ENCODE data around the gene SLC19A1.
"Not testable (repeated sequence)": the region's sequence is repeated elsewhere in the genome, so short reads cannot be mapped to it uniquely, and the experiment has no call there.

SLC19A1 gene

DNA sequence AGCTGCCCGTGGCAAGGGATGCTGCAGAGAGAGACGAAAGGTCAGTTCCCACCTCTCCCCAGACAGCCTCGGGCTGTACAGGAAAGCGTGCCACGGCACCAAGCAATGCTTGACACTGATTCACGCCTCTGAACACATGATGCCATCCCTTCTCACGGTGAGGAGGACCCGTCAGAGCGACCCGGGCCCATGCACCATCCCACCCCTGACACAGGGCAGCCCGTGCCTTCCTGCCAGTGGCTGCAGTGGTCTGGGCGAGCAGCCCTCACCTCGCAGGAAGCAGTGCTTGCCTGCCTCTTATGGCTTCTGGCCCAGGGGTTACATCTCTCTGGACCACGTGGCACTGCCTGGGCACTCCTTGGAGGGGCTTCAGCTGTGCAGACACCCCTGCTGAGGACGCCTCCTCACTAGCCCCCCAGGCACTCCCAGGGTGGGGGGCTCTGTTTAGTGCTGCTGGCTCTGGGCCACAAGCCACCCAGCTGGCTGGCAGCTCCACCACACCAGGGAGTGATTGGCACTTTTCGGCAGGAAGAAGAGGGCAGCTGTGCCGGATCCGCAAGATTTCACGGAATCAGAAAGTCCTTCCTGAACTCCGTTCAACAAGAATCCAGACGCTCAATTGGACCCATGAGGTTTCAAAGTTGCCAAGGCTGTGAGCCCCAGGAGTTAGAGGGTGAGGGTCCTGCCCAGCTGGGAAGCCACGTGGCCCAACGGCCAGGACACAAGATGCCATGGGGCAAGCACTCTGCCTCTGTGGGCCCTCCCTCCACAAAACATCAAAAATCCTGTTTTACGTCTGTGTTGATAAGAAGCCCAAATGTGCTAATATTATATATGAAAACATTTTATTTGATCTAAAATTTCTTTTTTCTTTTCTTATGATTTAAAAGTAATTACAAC, 34.8 kb upstream of the SLC19A1 start:
- DNase-seq = no peak

DNA sequence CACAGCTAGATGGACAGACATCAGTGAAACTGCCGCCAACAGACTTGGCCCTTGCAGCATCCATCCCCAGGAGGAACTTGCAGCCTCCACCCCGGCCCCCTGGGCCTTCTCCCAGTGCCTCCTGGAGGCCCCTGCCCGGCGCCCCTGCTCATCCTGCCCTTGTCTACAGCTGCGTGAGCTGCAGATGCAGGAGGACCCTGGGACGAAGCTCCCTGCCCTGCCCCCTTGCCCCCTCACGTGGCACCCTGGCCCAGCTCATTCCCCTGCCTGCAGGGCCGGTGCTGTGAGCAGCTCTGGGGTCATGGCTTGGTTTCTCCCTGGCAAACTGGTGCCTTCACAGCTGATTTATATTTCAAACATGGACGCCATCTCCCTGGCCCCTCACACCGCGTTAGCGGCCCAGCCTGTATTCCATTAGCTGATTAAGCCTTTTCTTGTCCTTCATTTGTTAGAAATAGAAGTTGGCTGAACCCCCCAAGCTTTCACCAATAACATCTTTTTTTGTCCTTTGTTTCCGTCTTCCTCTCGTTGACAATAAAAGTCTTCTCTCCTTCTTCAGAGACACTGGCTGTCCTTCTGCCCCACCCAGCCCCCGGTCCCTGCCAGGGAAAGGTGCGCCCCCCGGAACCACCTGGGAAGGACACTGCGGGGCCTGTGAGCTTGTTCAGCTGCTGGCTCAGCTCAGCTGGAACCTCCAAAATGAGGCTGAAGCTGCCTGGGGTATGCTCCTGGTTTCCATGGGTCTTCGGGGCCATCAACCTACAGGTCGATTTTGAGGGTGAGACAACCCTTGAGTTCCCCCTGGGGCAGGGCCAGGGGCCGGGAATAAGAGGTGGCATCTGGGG, 34.0 kb upstream of the SLC19A1 start:
- no peak for DNase-seq

DNA sequence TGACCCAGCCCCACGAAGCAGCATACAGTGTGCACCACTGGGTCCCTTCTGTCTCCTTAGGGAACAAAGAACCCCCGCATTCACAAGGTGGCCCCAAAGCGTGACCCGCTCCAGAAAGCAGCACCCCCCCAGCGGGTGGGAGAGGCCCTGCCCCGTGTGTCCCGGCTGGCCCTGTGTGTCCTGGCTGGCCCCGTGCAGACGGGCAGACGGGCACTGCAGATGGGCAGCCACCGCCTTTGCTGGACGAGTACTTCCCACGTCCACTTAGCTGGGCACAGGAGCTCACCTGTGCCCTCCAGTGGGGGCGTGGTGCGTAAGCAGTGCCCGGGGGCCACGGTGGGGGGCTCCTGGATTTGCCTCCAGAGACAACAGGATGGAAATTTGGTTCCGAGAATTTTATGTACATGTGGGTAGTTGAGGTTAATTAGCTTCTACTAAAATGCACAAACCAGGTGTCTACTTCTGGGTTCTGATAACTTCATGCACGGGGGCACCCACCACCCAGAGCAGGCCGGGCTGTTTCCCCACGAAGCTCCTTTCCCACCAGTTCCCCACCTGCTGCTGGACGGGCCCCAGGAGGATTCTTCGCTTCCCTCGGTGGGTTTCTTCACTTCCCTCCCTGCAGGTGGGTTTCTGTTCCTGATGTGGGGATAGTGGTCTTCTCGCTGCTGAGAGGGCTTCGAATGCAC, 33.2 kb upstream of the SLC19A1 start:
- DNase-seq = no peak

DNA sequence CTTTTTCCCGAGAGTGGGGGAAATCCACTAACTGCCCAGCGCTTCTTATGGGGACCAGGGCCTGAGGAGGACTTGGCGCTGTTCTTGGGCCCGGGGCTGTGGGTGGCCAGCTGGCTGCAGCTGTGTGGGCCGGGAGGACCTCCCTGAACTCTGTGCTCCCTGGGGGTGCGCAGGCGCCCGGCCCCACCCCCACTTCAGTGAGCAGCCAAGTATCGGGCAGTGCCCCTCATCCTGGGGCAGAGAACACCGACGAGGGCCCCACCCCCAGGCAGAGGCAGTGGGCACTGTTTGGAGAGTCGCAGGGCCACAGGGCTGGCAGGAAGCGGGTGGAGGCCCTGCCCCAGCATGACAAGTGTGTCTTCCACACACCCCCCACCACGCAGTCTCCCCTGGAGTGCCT, 32.5 kb upstream of the SLC19A1 start:
- no peak for DNase-seq

DNA sequence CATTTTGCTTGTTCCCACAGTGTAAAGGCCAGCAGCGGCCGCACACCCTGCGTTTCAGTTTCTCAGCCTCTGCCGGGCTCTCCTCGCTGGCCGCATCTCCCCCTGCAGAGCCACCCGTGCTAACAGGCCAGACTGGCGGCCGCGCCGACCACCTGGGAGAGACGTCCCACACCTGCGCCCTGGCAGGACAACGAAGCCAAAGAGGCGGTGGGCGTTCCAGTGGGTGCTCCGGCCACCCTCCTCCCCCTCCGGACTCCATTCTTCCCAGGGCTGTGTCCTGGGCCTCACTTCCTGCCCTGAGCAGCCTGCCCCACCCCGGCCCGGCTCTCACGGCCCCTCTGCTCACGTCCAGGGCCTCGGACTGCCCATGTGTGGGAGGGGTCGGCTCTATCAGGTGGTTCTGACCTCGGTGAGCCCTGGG, 31.9 kb upstream of the SLC19A1 start:
- DNase-seq = no peak

DNA sequence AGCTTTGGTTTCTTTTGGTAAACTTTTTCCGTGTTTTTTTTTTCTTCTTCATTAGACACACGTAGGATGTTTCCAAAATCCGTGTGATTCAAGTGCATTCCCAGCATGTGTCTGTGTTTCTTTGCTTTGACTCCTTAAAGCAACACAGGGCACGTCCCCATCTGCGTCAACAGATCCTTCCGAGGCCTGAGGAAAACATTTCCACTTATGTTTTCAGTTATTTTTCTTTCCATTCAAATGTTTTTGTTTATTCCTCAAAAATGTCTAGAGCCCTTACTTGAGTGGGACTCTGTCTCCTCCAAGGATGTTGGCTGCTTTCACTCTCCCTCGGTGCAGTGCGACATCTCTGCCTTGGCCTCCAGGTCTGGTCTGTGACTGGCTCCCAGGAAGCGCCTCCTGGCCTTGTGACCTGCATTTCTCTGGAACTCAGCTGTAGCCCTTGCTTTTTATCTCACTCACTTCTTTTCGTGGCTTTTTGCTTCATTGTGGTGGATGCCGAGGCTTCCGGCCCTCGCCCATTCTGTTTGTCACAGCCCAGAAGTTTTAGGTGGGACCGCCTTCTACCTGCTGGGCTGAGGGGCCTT, 31.3 kb upstream of the SLC19A1 start:
- DNase-seq = no peak

DNA sequence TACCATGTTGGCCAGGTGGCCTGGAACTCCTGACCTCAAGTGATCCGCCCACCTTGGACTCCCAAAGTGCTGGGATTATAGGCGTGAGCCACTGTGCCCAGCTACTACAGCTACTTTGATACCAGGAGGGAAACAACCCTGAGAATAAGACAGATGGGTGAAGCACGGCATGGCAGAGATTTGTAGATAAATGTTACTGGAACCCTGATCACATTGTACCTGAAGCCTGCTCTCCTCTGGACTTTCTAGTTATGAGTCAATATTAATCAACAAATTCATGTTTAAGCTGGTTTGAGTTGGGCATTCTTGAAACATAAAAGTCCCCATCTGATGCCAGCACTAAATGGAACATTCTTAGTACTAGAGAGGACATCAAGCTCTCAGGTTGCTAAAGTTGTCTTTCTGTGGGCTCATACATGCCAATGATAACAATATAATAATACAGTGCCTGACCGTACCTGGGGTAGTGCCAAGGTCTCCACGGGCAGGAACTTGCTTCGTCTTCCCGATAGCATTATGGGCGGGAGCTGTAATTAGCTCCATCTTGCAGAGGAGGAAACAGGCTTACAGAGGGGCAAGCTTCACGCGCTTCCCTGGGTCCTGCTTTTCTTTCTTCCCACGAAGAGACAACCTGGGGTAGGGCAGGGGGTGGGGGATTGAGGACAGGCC, 30.7 kb upstream of the SLC19A1 start:
- DNase-seq = no peak

DNA sequence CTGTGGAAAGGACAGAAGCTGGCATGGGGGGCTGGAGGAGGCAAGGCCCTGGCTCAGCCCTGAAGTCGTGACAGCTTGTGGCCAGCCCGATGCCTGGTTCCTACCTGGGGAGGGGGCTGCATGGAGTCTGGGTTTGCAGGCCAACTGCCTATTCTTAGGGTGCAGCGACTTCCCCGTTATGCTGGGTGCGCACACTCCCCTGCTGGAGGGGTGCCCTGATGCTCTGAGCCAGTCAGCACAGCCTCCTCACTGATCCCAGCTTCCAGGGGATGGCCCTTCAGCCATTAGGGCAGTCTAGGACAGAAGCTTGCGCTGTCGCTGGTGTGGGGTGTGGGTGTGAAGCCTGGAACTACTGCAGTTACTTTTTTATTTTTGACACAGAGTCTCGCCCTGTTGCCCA, 30.0 kb upstream of the SLC19A1 start:
- no peak for DNase-seq

GRCh38 chr21:45571641-45572040, 29.4 kb upstream of the SLC19A1 start:
- DNase-seq = no peak

- DNase-seq = no peak
Observed at GRCh38 chr21:45570826-45571601, 28.8 kb upstream of the SLC19A1 start.

DNA sequence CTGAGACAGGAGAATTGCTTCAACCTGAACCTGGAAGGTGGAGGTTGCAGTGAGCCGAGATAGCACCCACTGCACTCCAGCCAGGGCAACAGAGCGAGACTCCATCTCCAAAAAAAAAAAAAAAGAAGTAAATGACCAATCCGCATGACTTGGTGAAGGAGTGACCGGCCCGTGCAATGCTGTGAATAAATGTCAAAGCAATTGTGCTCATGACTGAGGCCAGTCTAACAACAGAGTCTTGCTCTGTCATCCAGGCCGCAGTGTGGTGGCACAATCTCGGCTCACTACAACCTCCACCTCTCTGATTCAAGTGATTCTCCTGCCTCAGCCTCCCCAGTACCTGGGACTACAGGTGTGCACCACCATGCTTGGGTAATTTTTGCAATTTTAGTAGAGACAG, 27.8 kb upstream of the SLC19A1 start:
- no peak for DNase-seq

DNA sequence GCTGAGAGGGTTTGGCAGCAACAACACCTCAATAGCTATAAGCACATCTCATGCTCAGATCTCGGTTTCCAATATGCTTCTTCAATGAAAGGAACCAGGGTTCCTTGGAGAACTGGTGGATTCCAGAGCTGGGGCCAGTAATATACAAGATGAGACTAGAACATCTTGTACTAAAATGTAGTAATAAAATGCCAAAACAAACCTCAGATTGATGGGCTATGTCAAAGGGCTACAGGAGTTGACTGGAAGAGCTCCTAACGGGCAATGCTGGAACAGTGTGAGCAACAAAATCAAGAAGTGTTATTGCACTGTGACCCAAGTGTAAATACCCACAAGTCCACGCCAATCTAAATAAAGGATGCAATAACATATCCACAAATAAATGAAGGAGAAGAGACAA, 26.1 kb upstream of the SLC19A1 start:
- no peak for DNase-seq

DNA sequence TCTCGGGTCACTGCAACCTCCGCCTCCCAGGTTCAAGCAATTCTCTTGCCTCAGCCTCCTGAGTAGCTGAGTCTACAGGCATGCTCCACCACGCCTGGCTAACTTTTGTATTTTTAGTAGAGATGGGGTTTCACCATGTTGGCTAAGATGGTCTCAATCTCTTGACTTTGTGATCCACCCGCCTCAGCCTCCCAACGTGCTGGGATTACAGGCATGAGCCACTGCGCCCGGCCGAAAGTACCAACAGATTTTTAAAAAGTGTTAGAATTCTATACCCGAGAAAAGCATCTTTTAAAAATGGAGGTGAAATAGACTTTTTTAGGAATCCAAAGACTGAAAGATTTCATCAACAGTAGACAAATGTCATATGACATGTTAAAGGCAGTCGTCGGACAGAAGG, 21.9 kb upstream of the SLC19A1 start:
- DNase-seq = not testable (repeated sequence)

- no peak for DNase-seq
Observed at GRCh38 chr21:45562965-45563364, 20.7 kb upstream of the SLC19A1 start.

DNA sequence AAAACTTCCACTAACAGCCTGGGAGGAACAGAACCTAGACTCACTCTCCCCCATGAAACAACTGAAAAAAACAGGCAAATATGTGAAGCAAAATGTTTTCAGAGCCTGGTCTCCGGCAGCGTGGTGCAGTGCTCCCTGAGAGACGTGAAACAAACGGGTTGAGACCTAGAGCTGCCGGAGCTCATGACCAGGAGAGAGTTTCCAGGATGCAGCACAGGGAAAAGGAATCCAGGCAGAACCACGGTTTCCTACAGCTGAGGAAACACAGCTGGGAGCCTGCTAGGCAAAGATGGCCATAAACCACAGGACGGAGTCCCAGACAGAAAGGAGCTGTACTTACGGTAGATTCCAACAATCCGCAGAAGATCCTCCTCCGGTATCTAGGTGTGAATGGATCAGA, 20.2 kb upstream of the SLC19A1 start:
- no peak for DNase-seq

DNA sequence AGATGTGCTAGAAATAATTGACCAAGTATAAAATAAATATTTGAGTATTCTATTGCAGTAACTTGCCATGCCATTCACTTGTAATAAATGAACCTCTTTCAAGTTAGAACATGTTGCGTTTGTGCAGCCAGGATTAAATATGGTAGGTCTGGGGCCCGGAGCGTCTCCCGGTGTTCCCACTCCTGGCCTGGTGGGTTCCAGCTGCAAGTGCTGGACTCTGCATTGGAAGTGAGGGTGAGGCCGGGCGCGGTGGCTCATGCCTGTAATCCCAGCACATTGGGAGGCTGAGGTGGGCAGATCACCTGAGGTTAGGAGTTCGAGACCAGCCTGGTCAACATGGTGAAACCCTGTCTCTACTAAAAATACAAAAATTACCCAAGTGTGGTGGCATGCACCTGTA, 19.0 kb upstream of the SLC19A1 start:
- DNase-seq = not testable (repeated sequence)

- DNase-seq = no peak
Observed at GRCh38 chr21:45560106-45561021, 18.1 kb upstream of the SLC19A1 start.

- no peak for DNase-seq
Observed at GRCh38 chr21:45559216-45560105, 17.2 kb upstream of the SLC19A1 start.

- no peak for DNase-seq
Observed at GRCh38 chr21:45558044-45558721, 15.9 kb upstream of the SLC19A1 start.
